Prostate gland (tissue), 2 donors: Measurements from ENCODE around the gene RTF1.

ENCODE experiments used
- CTCF ChIP-seq, 4 experiments: fragments of 200-600 bp in 2 of 4; fragments of 450-650 bp in 2 of 4; sonication (generic) in 2 of 4; IDR thresholded peaks; 1 replicate in 3 of 4; 2 replicates in 1 of 4; pipeline ENCODE4 v1.5.1; 2016 to 2019; ENCODE audit warnings: antibody characterized with exemption in 4 of 4, mild to moderate bottlenecking in 2 of 4, moderate library complexity in 2 of 4
- POLR2A ChIP-seq: fragments of 450-650 bp; IDR thresholded peaks from one replicate; pipeline ENCODE4 v1.6.1; 2016; ENCODE audit warnings: antibody characterized with exemption, mild to moderate bottlenecking
- POLR2AphosphoS5 ChIP-seq: sonication (generic); formaldehyde crosslinking; IDR thresholded peaks from one replicate; pipeline ENCODE4 v1.6.1; 2017; ENCODE audit warnings: antibody characterized with exemption

- no peak for TF ChIP-seq POLR2AphosphoS5
- no peak for TF ChIP-seq CTCF (IDR thresholded peaks at IDR 0.05)
- no peak for TF ChIP-seq POLR2A
Measured at GRCh38 chr15:41464889-41465580, 48.1 kb downstream of the RTF1 start.
